Measurements from ENCODE around the gene HLA-DPB1.
"Not testable (repeated sequence)": the region's sequence is repeated elsewhere in the genome, so short reads cannot be mapped to it uniquely, and the experiment has no call there.

Gene HLA-DPB1

GRCh38 chr6:33088258-33088930 is 12.6 kb downstream of the HLA-DPB1 start:
- Histone ChIP-seq H3K9ac (ENCODE audit: low read length) (no peak overlapping the region), H3K36me3 (ENCODE audit: control insufficient read depth, insufficient read depth, low read length, severe bottlenecking) (peaks cover 7% of the 10 kb centered on the region), H3K4me1 (ENCODE audit: control insufficient read depth, insufficient read depth, low read length) (no peaks in the 10 kb centered on the region), H3K4me3 (ENCODE audit: low read length) (no peak overlapping the region), H3K9me3 (ENCODE audit: control insufficient read depth, low read length) (no peaks in the 10 kb centered on the region), H3K27me3 (replicated peaks; ENCODE audit: control insufficient read depth, insufficient read depth, low read length) (no peaks in the 10 kb centered on the region)
- no peak for DNase-seq (ENCODE audit: low read depth)

GRCh38 chr6:33088931-33089620 is 13.3 kb downstream of the HLA-DPB1 start:
- Histone ChIP-seq H3K27me3 (replicated peaks; ENCODE audit: control insufficient read depth, insufficient read depth, low read length) (no peaks in the 10 kb centered on the region), H3K36me3 (ENCODE audit: control insufficient read depth, insufficient read depth, low read length, severe bottlenecking) (peaks cover 7% of the 10 kb centered on the region), H3K9me3 (ENCODE audit: control insufficient read depth, low read length) (no peaks in the 10 kb centered on the region), H3K4me3 (ENCODE audit: low read length) (no peak overlapping the region), H3K9ac (ENCODE audit: low read length) (no peak overlapping the region), H3K4me1 (ENCODE audit: control insufficient read depth, insufficient read depth, low read length) (no peaks in the 10 kb centered on the region)
- DNase-seq (ENCODE audit: low read depth), result no peak

DNA sequence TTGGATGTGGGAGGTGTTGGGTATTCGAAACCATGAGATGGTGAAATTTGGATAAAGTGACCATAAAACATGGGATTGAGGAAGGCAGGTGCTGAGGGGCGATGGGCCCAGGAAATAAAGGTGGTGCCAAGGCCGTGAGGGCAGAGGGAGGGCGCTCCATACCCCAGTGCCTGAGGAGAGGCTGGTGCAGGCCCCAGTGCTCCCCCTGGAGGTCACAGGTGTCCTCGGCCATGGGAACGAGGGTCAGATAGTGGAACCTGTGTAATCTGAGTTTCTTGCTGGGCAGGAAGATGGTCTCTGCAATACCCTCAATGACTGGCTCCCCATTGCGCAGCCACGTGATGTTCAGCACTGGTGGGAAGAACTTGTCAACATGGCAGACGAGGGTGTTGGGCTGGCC is 16.2 kb downstream of the HLA-DPB1 start:
- Histone ChIP-seq H3K36me3 (ENCODE audit: control insufficient read depth, insufficient read depth, low read length, severe bottlenecking) (no peaks in the 10 kb centered on the region), H3K9ac (ENCODE audit: low read length) (no peak overlapping the region), H3K27me3 (replicated peaks; ENCODE audit: control insufficient read depth, insufficient read depth, low read length) (no peaks in the 10 kb centered on the region), H3K4me3 (ENCODE audit: low read length) (no peak overlapping the region), H3K4me1 (ENCODE audit: control insufficient read depth, insufficient read depth, low read length) (no peaks in the 10 kb centered on the region), H3K9me3 (ENCODE audit: control insufficient read depth, low read length) (no peaks in the 10 kb centered on the region)
- DNase-seq (ENCODE audit: low read depth), result no peak

GRCh38 chr6:33092385-33092784 is 16.6 kb downstream of the HLA-DPB1 start:
- Histone ChIP-seq H3K27me3 (replicated peaks; ENCODE audit: control insufficient read depth, insufficient read depth, low read length) (no peaks in the 10 kb centered on the region), H3K36me3 (ENCODE audit: control insufficient read depth, insufficient read depth, low read length, severe bottlenecking) (no peaks in the 10 kb centered on the region)
- no peak for DNase-seq (ENCODE audit: low read depth)

DNA sequence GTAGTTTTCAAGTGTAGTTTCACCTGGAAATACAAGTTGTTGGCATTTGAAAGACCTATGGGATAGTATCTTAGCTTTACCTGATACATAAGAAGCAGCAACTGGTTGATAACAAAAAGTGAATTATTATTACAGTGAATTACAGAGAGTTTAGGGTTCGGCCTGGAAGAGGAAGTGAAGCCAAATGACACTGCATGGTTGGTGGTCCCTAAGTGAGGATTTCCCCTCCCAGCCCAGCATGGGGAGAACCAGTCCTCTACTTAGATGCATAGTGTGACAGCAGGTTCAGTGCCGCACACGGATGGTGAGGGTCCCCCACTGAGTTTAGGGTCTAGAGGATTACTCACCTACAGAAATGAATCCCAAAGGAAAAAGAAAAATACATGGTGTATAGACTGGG is 18.1 kb downstream of the HLA-DPB1 start:
- no peaks in the 10 kb centered on the region for H3K27me3 ChIP-seq (replicated peaks; ENCODE audit: control insufficient read depth, insufficient read depth, low read length)
- peaks cover 9% of the 10 kb centered on the region for H3K9me3 ChIP-seq (ENCODE audit: control insufficient read depth, low read length)
- no peak overlapping the region for H3K4me3 ChIP-seq (ENCODE audit: low read length)
- no peak for DNase-seq (ENCODE audit: low read depth)
- H3K9ac ChIP-seq (ENCODE audit: low read length), result no peak overlapping the region
- H3K36me3 ChIP-seq (ENCODE audit: control insufficient read depth, insufficient read depth, low read length, severe bottlenecking), result no peaks in the 10 kb centered on the region
- no peaks in the 10 kb centered on the region for H3K4me1 ChIP-seq (ENCODE audit: control insufficient read depth, insufficient read depth, low read length)

More at GRCh38 chr6:33092385-33092784, 16.6 kb downstream of the HLA-DPB1 start:
- no peak overlapping the region for H3K9ac ChIP-seq (ENCODE audit: low read length)
- H3K9me3 ChIP-seq (ENCODE audit: control insufficient read depth, low read length), result no peaks in the 10 kb centered on the region
- no peaks in the 10 kb centered on the region for H3K4me1 ChIP-seq (ENCODE audit: control insufficient read depth, insufficient read depth, low read length)
- H3K4me3 ChIP-seq (ENCODE audit: low read length), result no peak overlapping the region

DNA sequence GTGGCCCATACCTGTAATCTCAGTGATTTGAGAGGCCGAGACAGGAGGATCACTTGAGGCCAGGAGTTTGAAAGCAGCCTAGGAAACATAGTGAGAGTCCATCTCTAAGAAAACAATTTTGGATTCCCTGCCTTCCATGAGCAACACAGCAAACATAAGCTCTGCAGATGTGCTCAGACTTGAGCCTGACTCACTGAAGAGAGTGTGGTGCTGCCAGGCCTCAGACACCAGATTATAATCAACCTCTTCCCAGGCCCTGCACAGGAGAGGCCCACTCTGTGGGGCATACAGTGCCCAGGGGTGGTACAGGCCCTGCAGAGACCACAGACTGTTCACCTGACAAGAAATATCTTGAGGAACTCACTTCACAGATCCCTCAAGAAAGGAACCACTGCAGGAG is 19.9 kb downstream of the HLA-DPB1 start:
- Histone ChIP-seq H3K4me3 (ENCODE audit: low read length) (no peak overlapping the region), H3K9ac (ENCODE audit: low read length) (no peak overlapping the region), H3K27me3 (replicated peaks; ENCODE audit: control insufficient read depth, insufficient read depth, low read length) (no peaks in the 10 kb centered on the region), H3K4me1 (ENCODE audit: control insufficient read depth, insufficient read depth, low read length) (no peaks in the 10 kb centered on the region), H3K36me3 (ENCODE audit: control insufficient read depth, insufficient read depth, low read length, severe bottlenecking) (no peaks in the 10 kb centered on the region), H3K9me3 (ENCODE audit: control insufficient read depth, low read length) (peaks cover 18% of the 10 kb centered on the region)
- DNase-seq (ENCODE audit: low read depth), result no peak

DNA sequence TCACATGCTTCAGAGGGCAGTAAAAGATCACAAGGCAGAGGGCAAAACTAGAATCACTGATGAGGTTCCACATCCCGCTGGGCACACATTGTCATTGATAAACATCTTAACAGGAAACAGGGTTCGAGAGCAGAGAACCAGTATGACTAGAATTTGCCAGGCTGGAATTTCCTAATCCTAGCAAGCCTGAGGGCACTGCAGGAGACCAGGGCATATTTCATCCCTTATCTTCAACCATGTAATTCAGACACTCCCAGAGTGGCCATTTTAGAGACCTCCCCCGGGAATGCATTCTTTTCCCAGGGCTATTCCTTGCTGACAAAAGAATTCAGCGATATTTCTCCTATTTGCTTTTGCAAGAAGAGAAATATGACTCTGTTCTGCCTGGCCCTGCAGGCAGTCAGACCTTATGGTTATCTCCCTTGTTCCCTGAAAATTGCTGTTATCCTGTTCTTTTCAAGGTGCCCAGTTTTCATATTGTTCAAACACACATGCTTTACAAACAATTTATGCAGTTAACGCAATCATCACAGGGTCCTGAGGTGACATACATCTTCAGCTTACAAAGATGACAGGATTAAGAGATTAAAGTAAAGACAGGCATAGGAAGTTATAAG is 25.4 kb downstream of the HLA-DPB1 start:
- not testable (repeated sequence) for H3K36me3 ChIP-seq (ENCODE audit: control insufficient read depth, insufficient read depth, low read length, severe bottlenecking); DNase-seq (ENCODE audit: low read depth); H3K4me3 ChIP-seq (ENCODE audit: low read length); H3K9ac ChIP-seq (ENCODE audit: low read length); H3K4me1 ChIP-seq (ENCODE audit: control insufficient read depth, insufficient read depth, low read length)
- Histone ChIP-seq H3K27me3 (replicated peaks; ENCODE audit: control insufficient read depth, insufficient read depth, low read length) (peaks cover 26% of the 10 kb centered on the region), H3K9me3 (ENCODE audit: control insufficient read depth, low read length) (peaks cover 32% of the 10 kb centered on the region)

DNA sequence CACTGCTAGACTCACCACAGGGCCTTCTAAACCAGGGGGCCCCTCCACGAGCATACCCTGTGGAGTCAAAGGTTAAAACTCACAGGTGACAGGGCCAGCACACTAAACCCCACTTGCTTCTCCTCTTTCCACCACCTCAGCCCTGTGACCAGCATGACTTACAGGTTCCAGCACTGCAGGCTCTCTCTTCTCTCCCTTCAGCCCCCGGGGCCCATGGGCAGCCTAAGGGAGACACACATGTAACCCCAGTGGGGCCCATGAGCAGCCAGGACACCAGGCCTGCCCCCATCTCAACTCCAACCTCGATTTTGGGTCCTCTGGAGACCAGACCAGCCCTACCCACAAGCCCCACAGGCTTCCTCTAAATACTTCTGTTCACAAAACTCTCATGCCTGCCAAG is 28.0 kb downstream of the HLA-DPB1 start:
- H3K36me3 ChIP-seq (ENCODE audit: control insufficient read depth, insufficient read depth, low read length, severe bottlenecking), result no peaks in the 10 kb centered on the region
- peaks cover 51% of the 10 kb centered on the region for H3K27me3 ChIP-seq (replicated peaks; ENCODE audit: control insufficient read depth, insufficient read depth, low read length)
- DNase-seq (ENCODE audit: low read depth), result no peak
- H3K9me3 ChIP-seq (ENCODE audit: control insufficient read depth, low read length), result peaks cover 24% of the 10 kb centered on the region
- no peak overlapping the region for H3K9ac ChIP-seq (ENCODE audit: low read length)
- H3K4me1 ChIP-seq (ENCODE audit: control insufficient read depth, insufficient read depth, low read length), result no peaks in the 10 kb centered on the region
- no peak overlapping the region for H3K4me3 ChIP-seq (ENCODE audit: low read length)

- Histone ChIP-seq H3K9ac (ENCODE audit: low read length) (no peak overlapping the region), H3K4me3 (ENCODE audit: low read length) (no peak overlapping the region), H3K9me3 (ENCODE audit: control insufficient read depth, low read length) (peaks cover 23% of the 10 kb centered on the region), H3K4me1 (ENCODE audit: control insufficient read depth, insufficient read depth, low read length) (no peaks in the 10 kb centered on the region), H3K36me3 (ENCODE audit: control insufficient read depth, insufficient read depth, low read length, severe bottlenecking) (no peaks in the 10 kb centered on the region), H3K27me3 (replicated peaks; ENCODE audit: control insufficient read depth, insufficient read depth, low read length) (peaks cover 62% of the 10 kb centered on the region)
- no peak for DNase-seq (ENCODE audit: low read depth)
Measured at GRCh38 chr6:33104887-33105286, 29.1 kb downstream of the HLA-DPB1 start.

- no peaks in the 10 kb centered on the region for H3K4me1 ChIP-seq (ENCODE audit: control insufficient read depth, insufficient read depth, low read length)
- H3K36me3 ChIP-seq (ENCODE audit: control insufficient read depth, insufficient read depth, low read length, severe bottlenecking), result no peaks in the 10 kb centered on the region
Measured at GRCh38 chr6:33105386-33105785, 29.6 kb downstream of the HLA-DPB1 start.

GRCh38 chr6:33105916-33106871 is 30.4 kb downstream of the HLA-DPB1 start:
- DNase-seq (ENCODE audit: low read depth), result no peak
- Histone ChIP-seq H3K4me3 (ENCODE audit: low read length) (no peak overlapping the region), H3K36me3 (ENCODE audit: control insufficient read depth, insufficient read depth, low read length, severe bottlenecking) (no peaks in the 10 kb centered on the region), H3K27me3 (replicated peaks; ENCODE audit: control insufficient read depth, insufficient read depth, low read length) (peaks cover 67% of the 10 kb centered on the region), H3K9me3 (ENCODE audit: control insufficient read depth, low read length) (peaks cover 10% of the 10 kb centered on the region), H3K4me1 (ENCODE audit: control insufficient read depth, insufficient read depth, low read length) (no peaks in the 10 kb centered on the region), H3K9ac (ENCODE audit: low read length) (no peak overlapping the region)

More at GRCh38 chr6:33105386-33105785, 29.6 kb downstream of the HLA-DPB1 start:
- Histone ChIP-seq H3K9ac (ENCODE audit: low read length) (no peak overlapping the region), H3K4me3 (ENCODE audit: low read length) (no peak overlapping the region), H3K9me3 (ENCODE audit: control insufficient read depth, low read length) (peaks cover 18% of the 10 kb centered on the region), H3K27me3 (replicated peaks; ENCODE audit: control insufficient read depth, insufficient read depth, low read length) (peaks cover 63% of the 10 kb centered on the region)
- no peak for DNase-seq (ENCODE audit: low read depth)
